GM12878 (cell line): Measurements from ENCODE around the gene TMEM229B. TPM values are rescaled to one million over a fixed set of nuclear protein-coding genes. Genes with fewer than 3 reads are reported as not detected.

Source experiments
- EP300 ChIP-seq, 2 experiments: fragments of 150-350 bp in 1 of 2; IDR thresholded peaks; 2 replicates each; pipeline ENCODE4 v1.6.1; 2011 to 2012; ENCODE audit warnings: low read depth in 2 of 2, low read length in 2 of 2, borderline replicate concordance in 1 of 2, improper control_type of control experiment in 1 of 2, inconsistent platforms in 1 of 2; ENCODE audit not compliant: control insufficient read depth in 1 of 2
- HDAC6 ChIP-seq: fragments of 200-600 bp; sonication (generic); IDR thresholded peaks from one replicate; pipeline ENCODE4 v1.8.0; 2017; ENCODE audit warnings: antibody characterized with exemption; ENCODE audit not compliant: unreplicated experiment
- MXI1 ChIP-seq: fragments of 150-350 bp; IDR thresholded peaks from 2 replicates; pipeline ENCODE4 v1.6.1; 2011; ENCODE audit warnings: low read depth, mild to moderate bottlenecking, inconsistent platforms, low read length, improper control_type of control experiment
- NKRF ChIP-seq: fragments of 450-650 bp; conservative IDR thresholded peaks from 2 replicates; pipeline ENCODE4 v1.6.1; 2017; ENCODE audit warnings: mild to moderate bottlenecking, moderate library complexity
- NR2C2 ChIP-seq: IDR thresholded peaks from 2 replicates; pipeline ENCODE4 v1.6.1; 2011; ENCODE audit warnings: borderline replicate concordance, low read depth; ENCODE audit not compliant: control insufficient read depth, insufficient read length
- POLR2AphosphoS2 ChIP-seq: IDR thresholded peaks from 2 replicates; pipeline ENCODE4 v1.6.1; 2011; ENCODE audit warnings: low read depth, mild to moderate bottlenecking, low read length, improper control_type of control experiment, moderate library complexity
- SMARCA5 ChIP-seq: fragments of 450-650 bp; IDR thresholded peaks from 2 replicates; pipeline ENCODE4 v1.6.1; 2017; ENCODE audit warnings: mild to moderate bottlenecking
- ZNF274 ChIP-seq: IDR thresholded peaks from one replicate; pipeline ENCODE4 v1.8.0; 2011; ENCODE audit not compliant: insufficient read length, insufficient read depth
- ZNF592 ChIP-seq: fragments of 450-650 bp; IDR thresholded peaks from 2 replicates; pipeline ENCODE4 v1.6.1; 2017; ENCODE audit warnings: mild to moderate bottlenecking, moderate library complexity
- polyA plus RNA-seq, 11 experiments: library from polyadenylated mRNA; depleted of rRNA in 4 of 11; unstranded in 6 of 11; stranded (reverse) in 5 of 11; fragments of >200 nt; fragmentation: Nextera tagmentation in 4 of 11; fragmentation: Illumina TruSeq in 1 of 11; extraction: Ambion mirVana in 4 of 11; extraction: Trizol in 1 of 11; gene quantifications; 1 replicate in 1 of 11; 2 replicates in 10 of 11; pipeline versions ENCODE4 v1.2.1 to v1.2.3, GENCODE V29; 2011 to 2016; ENCODE audit warnings: inconsistent platforms in 2 of 11, missing spikeins in 2 of 11, low read depth in 1 of 11
- total RNA-seq, 4 experiments: library from RNA; depleted of rRNA in 3 of 4; stranded (reverse); fragments of >200 nt in 3 of 4; fragmentation: Illumina TruSeq in 1 of 4; extraction: Trizol in 1 of 4; gene quantifications; 2 replicates each; pipeline versions ENCODE4 v1.2.1 to v1.2.3, GENCODE V29; 2013 to 2021
- TF ChIP-seq, protein P1 (sequence below): IDR thresholded peaks from 2 replicates; pipeline ENCODE4 v1.6.1; 2011; ENCODE audit warnings: mild to moderate bottlenecking, low read depth, low read length, moderate library complexity; ENCODE audit not compliant: insufficient replicate concordance
- TF ChIP-seq, protein P2 (sequence below): IDR thresholded peaks from 2 replicates; pipeline ENCODE4 v1.6.1; 2012; ENCODE audit warnings: improper control_type of control experiment, low read depth, low read length; ENCODE audit not compliant: insufficient replicate concordance
- TF ChIP-seq, protein P3 (sequence below): IDR thresholded peaks from 2 replicates; pipeline ENCODE4 v1.6.1; 2011; ENCODE audit warnings: low read depth, low read length, improper control_type of control experiment, borderline replicate concordance

Gene TMEM229B
- total and polyA plus RNA-seq, 10 of the 15 experiments (the other 5 are each of a cell fraction or from before 2014, with no cell fraction given), result 0.24 to 5.3 (median 1.7) TPM

- TF ChIP-seq POLR2AphosphoS2 (no peak), NR2C2 (no peak), ZNF592 (no peak), SMARCA5 (peak; percentile 100), EP300 (IDR thresholded peaks at IDR 0.05; ENCODE audit: borderline replicate concordance in 1 of 2, control insufficient read depth in 1 of 2, low read depth in 2 of 2, low read length in 2 of 2) (peak; percentile 81 to 88), ZNF274 (no peak), HDAC6 (no peak), MXI1 (peak; percentile 75), NKRF (peak; percentile 47; the same call in 1 of the 2 replicates)
- TF ChIP-seq, protein P1, sequence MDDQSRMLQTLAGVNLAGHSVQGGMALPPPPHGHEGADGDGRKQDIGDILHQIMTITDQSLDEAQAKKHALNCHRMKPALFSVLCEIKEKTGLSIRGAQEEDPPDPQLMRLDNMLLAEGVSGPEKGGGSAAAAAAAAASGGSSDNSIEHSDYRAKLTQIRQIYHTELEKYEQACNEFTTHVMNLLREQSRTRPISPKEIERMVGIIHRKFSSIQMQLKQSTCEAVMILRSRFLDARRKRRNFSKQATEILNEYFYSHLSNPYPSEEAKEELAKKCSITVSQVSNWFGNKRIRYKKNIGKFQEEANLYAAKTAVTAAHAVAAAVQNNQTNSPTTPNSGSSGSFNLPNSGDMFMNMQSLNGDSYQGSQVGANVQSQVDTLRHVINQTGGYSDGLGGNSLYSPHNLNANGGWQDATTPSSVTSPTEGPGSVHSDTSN, result no peak
- TF ChIP-seq, protein P2, sequence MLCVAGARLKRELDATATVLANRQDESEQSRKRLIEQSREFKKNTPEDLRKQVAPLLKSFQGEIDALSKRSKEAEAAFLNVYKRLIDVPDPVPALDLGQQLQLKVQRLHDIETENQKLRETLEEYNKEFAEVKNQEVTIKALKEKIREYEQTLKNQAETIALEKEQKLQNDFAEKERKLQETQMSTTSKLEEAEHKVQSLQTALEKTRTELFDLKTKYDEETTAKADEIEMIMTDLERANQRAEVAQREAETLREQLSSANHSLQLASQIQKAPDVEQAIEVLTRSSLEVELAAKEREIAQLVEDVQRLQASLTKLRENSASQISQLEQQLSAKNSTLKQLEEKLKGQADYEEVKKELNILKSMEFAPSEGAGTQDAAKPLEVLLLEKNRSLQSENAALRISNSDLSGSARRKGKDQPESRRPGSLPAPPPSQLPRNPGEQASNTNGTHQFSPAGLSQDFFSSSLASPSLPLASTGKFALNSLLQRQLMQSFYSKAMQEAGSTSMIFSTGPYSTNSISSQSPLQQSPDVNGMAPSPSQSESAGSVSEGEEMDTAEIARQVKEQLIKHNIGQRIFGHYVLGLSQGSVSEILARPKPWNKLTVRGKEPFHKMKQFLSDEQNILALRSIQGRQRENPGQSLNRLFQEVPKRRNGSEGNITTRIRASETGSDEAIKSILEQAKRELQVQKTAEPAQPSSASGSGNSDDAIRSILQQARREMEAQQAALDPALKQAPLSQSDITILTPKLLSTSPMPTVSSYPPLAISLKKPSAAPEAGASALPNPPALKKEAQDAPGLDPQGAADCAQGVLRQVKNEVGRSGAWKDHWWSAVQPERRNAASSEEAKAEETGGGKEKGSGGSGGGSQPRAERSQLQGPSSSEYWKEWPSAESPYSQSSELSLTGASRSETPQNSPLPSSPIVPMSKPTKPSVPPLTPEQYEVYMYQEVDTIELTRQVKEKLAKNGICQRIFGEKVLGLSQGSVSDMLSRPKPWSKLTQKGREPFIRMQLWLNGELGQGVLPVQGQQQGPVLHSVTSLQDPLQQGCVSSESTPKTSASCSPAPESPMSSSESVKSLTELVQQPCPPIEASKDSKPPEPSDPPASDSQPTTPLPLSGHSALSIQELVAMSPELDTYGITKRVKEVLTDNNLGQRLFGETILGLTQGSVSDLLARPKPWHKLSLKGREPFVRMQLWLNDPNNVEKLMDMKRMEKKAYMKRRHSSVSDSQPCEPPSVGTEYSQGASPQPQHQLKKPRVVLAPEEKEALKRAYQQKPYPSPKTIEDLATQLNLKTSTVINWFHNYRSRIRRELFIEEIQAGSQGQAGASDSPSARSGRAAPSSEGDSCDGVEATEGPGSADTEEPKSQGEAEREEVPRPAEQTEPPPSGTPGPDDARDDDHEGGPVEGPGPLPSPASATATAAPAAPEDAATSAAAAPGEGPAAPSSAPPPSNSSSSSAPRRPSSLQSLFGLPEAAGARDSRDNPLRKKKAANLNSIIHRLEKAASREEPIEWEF, result peak; percentile 72
- TF ChIP-seq, protein P3, sequence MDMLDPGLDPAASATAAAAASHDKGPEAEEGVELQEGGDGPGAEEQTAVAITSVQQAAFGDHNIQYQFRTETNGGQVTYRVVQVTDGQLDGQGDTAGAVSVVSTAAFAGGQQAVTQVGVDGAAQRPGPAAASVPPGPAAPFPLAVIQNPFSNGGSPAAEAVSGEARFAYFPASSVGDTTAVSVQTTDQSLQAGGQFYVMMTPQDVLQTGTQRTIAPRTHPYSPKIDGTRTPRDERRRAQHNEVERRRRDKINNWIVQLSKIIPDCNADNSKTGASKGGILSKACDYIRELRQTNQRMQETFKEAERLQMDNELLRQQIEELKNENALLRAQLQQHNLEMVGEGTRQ, result no peak; the same call in 1 of the 2 replicates
These were observed at the start of gene TMEM229B (continued) for GRCh38 chr14:67487937-67488893.
